GM19099 (cell line): ENCODE data around the gene CISTR.
A peak's percentile ranks its signal among the peaks of the same experiment; 100 is the strongest.

Source experiments
- POLR2A ChIP-seq: IDR thresholded peaks from 3 replicates; pipeline ENCODE4 v1.6.1; 2011; ENCODE audit warnings: low read depth; ENCODE audit not compliant: insufficient read length; ENCODE audit errors: extremely low read depth

Gene CISTR

GRCh38 chr12:53738406-53739213 is 13.2 kb downstream of the CISTR start:
- no peak for TF ChIP-seq POLR2A

DNA sequence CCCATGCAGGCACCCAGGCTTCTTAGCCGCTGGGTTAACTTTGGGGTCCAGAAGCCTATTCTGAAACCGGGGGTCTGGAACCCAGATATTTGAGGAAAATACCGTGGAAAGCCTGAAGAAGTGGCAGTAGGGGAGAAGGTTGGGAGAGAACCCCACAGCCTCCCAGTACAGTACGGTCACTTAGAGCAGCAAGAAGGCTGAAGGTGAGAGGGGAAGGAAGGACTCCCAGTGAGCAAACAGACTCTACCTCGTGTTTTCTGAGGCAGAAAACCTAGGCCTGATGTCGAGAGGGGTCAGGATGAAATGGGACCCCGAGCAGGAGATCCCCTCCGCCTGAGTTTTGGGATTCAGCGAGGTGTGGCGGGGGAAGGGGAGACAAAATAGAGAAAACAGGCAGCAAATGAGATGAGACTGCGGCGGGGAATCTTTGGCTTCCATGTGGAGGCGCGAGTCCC is 13.8 kb downstream of the CISTR start:
- no peak for TF ChIP-seq POLR2A

DNA sequence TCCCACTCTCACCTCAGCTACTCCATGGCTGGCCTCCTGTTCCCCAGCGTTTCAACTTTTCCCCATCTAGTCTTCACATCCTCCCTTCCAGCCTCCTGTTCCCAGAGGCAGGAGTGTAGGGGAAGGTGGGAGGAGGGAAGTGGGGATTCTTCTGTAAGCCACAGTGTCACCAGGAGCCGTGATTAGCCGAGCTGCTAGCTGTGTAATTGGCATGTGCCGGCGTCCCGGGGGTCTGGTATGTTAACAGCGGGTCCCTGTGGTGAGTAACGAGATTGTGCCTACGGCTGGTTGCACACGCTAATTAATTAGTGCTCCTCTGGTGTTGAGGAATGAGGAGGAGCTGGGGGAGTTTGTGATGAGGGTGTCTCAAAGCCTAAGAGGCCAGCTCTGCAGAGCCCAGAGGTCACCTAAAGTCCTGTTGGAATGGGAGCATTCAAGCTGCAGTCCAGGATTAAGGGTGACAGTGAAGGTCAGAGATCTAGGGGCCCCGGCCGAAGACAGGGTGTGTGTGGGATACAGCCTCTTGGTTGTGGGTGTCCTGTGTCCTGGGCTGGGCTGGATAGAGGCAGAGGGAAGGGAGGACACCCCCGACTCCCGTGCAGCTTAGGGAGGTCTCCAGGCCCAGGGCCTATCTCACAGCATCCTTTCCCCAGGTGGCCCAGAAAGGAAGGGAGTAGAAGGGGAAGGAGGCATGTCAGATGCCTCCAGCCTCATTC is 14.5 kb downstream of the CISTR start:
- TF ChIP-seq POLR2A: no peak

DNA sequence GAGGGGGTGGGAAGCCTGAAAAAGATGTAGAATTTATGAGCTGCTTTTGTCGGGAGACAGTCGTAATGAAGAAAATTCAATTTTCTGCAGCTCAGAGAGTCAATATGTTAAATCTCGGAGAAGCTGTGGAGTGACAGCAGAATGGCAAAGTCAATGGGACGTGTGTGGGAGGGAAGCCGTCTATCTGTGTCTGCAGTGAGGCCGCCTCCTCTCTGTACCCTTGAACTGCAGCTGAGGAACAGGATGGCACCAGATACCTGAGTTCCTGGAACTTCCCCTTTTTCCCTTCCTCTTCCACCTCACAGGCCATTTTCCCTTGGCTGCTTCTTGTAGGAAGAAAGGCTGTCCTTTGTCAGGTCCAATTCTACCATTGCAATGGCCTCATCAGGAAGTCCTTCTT is 15.2 kb downstream of the CISTR start:
- no peak for TF ChIP-seq POLR2A

DNA sequence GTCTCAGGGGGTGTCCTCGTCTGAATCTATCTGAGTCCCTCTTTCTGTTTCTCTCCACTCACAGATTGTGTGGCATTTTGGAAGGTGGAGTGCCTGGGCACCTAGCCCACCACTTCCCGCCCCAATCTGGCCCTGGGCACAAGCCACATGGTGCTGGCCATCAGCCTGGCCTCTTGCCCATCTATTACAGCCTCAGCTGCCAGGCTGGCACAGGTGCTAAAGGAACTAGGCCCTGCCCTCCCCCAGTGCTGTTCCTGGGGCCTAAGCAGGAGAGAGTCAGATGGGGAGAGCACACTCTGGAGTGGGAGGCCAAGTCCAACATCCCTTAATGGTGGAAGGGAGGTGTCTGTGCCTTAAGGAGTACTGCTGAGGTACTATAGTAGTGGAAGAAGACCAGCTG is 16.2 kb downstream of the CISTR start:
- no peak for TF ChIP-seq POLR2A

- no peak for TF ChIP-seq POLR2A
These were observed 17.4 kb downstream of the CISTR start for GRCh38 chr12:53734425-53734824.

DNA sequence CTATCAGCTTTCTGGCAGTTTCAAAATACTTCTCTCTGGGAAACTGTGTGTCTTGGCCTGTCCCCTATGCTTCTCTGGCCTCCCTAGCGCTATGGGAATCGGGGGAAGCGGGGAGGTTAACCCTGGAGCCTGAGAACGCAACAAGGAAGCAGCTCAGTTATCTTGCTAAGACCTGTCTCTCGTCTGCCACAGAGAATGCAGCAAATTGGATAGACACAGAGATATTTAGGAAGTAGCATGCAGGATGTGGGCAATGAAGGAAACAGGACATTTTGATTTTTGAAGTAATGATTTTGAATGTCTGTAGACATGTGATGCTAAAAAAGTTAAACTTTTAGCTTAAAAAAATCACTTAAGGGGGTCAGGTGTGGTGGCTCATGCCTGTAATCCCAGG is 18.0 kb downstream of the CISTR start:
- no peak for TF ChIP-seq POLR2A

DNA sequence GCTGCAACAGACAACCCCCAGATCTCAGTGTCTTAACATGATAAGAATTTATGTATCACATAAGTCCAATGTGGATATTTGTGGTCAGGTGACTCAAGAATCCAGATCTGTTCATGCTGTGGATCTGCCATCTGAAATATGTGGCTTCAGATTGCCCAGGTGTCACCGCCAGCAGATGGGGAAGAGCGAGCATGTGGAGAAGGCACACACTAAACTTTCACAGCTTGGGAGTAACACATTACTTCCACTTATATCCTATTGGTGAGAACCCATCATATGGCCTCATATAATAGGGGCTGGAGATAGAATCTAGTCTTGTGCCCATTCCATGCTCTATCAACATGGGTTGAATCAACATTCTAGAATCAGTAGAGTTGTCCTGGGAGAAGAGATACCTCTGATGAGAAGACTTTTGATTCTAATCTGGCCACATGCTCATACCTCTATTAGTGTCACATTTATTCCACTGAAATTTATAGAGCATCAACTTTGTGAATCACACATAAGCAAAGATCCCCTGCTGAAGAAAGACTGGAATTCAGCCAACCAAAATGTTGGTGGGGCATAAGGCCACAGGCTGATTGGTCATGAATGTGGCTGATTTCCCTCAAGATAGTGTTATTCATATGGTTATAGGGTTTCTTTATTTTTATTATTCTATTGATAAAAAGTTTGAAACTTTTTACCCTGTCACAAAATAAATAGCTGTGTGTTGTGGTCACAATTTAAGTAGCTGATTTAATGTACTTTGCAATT is 18.6 kb downstream of the CISTR start:
- TF ChIP-seq POLR2A: no peak

- no peak for TF ChIP-seq POLR2A
These were observed 22.1 kb downstream of the CISTR start for GRCh38 chr12:53729644-53730043.

GRCh38 chr12:53728206-53728605 is 23.6 kb downstream of the CISTR start:
- no peak for TF ChIP-seq POLR2A

- TF ChIP-seq POLR2A: peak; percentile 66
These were observed 24.3 kb downstream of the CISTR start, which contains the start of gene CALCOCO1 for GRCh38 chr12:53727310-53728041. CALCOCO1 (minus strand) TSS chr12:53727452; CDS start chr12:53725242, 2,210 bp downstream.

- TF ChIP-seq POLR2A: no peak
These were observed 24.9 kb downstream of the CISTR start for GRCh38 chr12:53726946-53727309.

DNA sequence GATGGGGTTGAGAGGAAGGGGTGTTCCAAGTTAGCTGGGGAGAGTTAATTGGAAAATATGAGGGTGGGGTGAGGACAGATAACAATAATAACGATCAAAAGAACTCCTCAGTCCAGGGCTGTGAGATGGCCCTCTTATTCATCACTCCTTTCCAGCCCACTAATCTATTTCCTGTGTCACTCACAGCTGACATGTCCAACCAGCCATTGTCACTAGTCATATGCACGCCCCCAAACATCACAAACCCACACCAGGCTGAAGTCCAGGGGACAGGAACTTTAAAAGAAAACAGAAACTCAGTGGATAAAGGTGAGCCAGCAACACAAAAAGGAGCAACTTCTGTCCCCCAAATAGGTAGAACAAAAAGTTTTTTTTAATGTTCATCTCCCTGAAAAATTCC is 25.4 kb downstream of the CISTR start:
- no peak for TF ChIP-seq POLR2A

GRCh38 chr12:53725824-53726223 is 26.0 kb downstream of the CISTR start:
- TF ChIP-seq POLR2A: no peak
